ENCODE measurements around the gene PPM1M.
"Not testable (repeated sequence)": the region's sequence is repeated elsewhere in the genome, so short reads cannot be mapped to it uniquely, and the experiment has no call there.

PPM1M gene

GRCh38 chr3:52262447-52262846, 16.9 kb downstream of the PPM1M start:
- intact Hi-C loops (cut with DNase I), result no loop called here
- DNase-seq, result no peak

DNA sequence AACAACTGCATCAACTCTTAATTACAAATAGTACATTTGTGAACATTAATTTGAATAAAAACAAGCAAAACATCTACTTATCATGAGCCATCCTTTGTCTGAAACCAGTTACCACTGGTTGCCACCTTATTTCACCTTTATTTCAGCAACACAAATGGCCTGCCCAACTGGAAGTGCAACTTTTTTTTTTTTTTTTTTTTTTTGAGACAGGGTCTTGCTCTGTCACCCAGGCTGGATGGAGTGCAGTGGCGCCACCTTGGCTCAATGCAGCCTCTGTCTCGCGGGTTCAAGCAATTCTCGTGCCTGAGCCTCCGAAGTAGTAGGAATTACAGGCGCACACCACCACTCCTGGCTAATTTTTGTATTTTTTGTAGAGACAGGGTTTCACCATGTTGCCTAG, 19.8 kb downstream of the PPM1M start:
- intact Hi-C loops (cut with DNase I), result no loop called here
- no peak for DNase-seq

GRCh38 chr3:52268036-52268435, 22.5 kb downstream of the PPM1M start:
- intact Hi-C loops (cut with DNase I), result no loop called here
- no peak for DNase-seq

GRCh38 chr3:52269776-52270175, 24.2 kb downstream of the PPM1M start:
- DNase-seq, result no peak
- intact Hi-C loops (cut with DNase I), result no loop called here

GRCh38 chr3:52270252-52270754, 24.7 kb downstream of the PPM1M start:
- DNase-seq, result no peak
- intact Hi-C loops (cut with DNase I), result no loop called here

DNA sequence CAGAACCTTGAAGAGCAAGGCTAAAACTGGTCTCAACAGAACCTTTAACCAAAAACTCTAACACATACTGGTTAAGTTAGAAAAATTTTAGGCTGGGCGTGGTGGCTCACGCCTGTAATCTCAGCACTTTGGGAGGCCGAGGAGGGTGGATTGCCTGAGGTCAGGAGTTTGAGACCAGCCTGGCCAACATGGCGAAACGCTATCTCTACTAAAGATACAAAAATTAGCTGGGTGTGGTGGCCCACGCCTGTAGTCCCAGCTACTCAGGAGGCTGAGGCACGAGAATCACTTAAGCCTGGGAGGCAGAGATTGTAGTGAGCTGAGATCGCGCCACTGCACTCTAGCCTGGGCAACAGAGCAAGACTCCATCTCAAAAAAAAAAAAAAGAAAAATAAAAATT, 26.6 kb downstream of the PPM1M start:
- intact Hi-C loops (cut with DNase I); DNase-seq: not testable (repeated sequence)

GRCh38 chr3:52272831-52273230, 27.3 kb downstream of the PPM1M start:
- DNase-seq, result no peak
- intact Hi-C loops (cut with DNase I), result no loop called here

- intact Hi-C loops (cut with DNase I), result loop anchor here (5.0 kb wide), 1 partner anchor 77 kb away; the partner anchor contains the start of gene ALAS1
- peak in 2 of 10 donors; percentile 38 to 80 for DNase-seq
Measured at GRCh38 chr3:52274781-52275180, 29.2 kb downstream of the PPM1M start.

DNA sequence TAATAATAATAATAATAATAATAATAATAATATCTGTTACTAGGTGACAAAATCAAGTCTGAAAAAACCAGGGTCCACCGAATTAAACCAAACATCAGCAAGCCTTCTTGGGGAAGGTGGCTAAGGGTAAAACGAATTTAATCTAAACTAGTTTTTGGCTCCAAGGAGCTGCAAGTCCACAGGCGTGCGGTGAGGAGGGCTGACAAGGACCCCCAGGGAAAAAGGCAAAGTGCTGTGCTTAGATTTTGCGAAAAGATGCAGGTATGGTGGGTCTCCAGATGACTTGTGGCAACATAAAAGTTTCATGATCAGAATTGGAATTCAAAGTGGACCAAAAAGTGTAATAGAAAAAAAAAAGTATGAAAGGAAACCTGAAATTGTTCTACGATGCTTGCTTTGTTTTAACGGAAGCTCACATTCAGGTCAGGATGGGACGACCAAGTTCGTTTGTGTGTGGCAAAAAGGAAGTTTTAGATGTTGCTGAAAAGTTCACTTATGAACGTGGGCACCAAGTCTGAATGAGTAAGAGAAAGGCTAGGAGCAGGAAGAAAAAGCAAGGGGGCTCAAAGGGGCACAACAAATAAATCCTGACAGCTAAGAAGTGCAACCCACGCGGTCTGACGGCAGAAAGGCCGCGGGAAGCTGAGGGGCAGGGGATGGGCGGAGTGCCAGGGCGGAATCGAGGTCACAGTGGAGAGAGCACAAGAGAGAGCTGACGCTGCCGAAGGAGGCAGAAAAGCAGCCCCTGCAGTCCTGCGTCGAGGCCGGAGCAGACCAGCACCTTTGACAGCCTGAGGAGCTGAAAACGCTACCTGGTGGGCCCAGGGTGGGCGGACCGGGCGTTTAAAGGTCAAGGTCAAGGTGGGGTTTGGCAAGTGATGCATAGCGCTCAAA, 31.8 kb downstream of the PPM1M start:
- intact Hi-C loops (cut with DNase I), result loop anchor here (5.0 kb wide), 1 partner anchor 80 kb away; the partner anchor contains the start of gene ALAS1
- DNase-seq, result peak; percentile 48 to 94 (median 58)

GRCh38 chr3:52277972-52278509, 32.5 kb downstream of the PPM1M start:
- intact Hi-C loops (cut with DNase I), result loop anchor here (2.0 to 5.0 kb wide), 2 partner anchors 39 to 81 kb away; partner anchors contain the start of genes ALAS1 and TWF2
- DNase-seq, result peak in 5 of 10 donors; percentile 32 to 90 (median 58)

- intact Hi-C loops (cut with DNase I), result loop anchor here (2.0 to 5.0 kb wide), 2 partner anchors 40 to 81 kb away; partner anchors contain the start of genes ALAS1 and TWF2
Measured at GRCh38 chr3:52278510-52279069, 33.0 kb downstream of the PPM1M start, which contains the start of gene WDR82. WDR82 (minus strand) TSS chr3:52278649; CDS start chr3:52278361, 288 bp downstream.

GRCh38 chr3:52279596-52279995, 34.0 kb downstream of the PPM1M start:
- intact Hi-C loops (cut with DNase I), result loop anchor here (2.0 to 5.0 kb wide), 2 partner anchors 41 to 82 kb away; partner anchors contain the start of genes ALAS1 and TWF2
- no peak for DNase-seq

More at GRCh38 chr3:52278510-52279069, 33.0 kb downstream of the PPM1M start, which contains the start of gene WDR82:
- DNase-seq, result peak; percentile 97 to 100 (median 98)

- no peak for DNase-seq
- intact Hi-C loops (cut with DNase I), result no loop called here
Measured at GRCh38 chr3:52280050-52280461, 34.5 kb downstream of the PPM1M start.

- intact Hi-C loops (cut with DNase I), result no loop called here
- DNase-seq, result no peak
Measured at GRCh38 chr3:52281981-52282801, 36.6 kb downstream of the PPM1M start.

- intact Hi-C loops (cut with DNase I), result no loop called here
- no peak for DNase-seq
Measured at GRCh38 chr3:52283306-52283705, 37.7 kb downstream of the PPM1M start.

DNA sequence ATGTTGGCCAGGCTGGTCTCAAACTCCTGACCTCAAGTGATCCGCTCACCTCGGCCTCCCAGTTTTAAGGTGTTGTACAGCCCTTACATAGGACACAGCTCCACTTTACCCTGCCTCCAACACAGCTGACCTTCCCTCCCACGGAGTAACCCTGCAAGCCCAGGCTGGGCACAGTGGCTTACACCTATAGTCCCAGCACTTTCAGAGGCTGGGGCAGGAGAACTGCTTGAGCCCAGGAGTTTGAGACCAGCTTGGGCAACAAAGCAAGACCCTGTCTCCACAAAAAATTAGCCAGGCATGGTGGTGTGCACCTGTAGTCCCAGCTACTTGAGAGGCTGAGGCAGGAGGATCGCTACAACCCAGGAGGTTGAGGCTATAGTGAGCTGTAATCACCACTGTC, 38.5 kb downstream of the PPM1M start:
- intact Hi-C loops (cut with DNase I), result not testable (repeated sequence)
- peak in 2 of 10 donors; percentile 46 to 64 for DNase-seq

DNA sequence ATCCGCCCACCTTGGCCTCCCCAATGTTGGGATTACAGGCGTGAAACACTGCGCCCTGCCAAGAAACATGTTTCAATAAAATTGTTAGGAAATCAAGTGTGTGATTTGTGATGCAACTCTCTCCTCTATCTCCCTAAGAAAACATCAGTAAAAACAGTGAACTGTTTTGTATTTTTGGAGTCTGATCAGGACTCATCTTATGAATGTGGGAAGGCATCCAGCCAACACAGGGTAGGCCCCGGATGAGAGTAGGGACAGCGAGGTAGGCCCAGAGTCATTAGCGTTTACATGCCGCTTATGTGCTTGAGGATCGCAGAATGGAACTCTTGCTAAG, 41.2 kb downstream of the PPM1M start:
- intact Hi-C loops (cut with DNase I), result no loop called here
- peak in 3 of 10 donors; percentile 27 to 71 (median 63) for DNase-seq

DNA sequence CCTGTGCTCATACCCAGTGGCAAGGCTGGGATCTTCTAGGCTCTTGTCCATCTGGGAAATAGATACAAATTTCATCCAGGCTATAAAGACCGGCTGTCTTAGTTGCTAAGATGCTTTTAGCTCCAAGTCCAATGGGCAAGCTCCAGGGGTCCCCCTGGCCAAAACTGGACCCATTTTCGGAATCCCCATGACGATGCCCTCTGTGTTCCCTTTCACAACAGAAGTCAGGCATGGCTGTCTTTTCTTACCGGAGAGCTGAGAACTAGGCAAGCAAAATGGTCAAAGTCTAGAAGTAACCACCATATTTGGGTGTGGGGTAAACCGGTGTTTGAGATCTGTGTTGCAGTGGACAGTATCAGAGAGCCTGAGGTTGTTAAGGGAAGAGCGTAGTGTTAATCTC, 43.1 kb downstream of the PPM1M start:
- intact Hi-C loops (cut with DNase I), result no loop called here
- DNase-seq, result peak in 2 of 10 donors; percentile 20 to 52

GRCh38 chr3:52289338-52289746, 43.8 kb downstream of the PPM1M start:
- intact Hi-C loops (cut with DNase I), result no loop called here
- peak in 1 of 10 donors; percentile 24 for DNase-seq

Data from posterior cingulate gyrus (tissue), 11 donors.